ENCODE measurements around the gene ARHGAP42.

DNA sequence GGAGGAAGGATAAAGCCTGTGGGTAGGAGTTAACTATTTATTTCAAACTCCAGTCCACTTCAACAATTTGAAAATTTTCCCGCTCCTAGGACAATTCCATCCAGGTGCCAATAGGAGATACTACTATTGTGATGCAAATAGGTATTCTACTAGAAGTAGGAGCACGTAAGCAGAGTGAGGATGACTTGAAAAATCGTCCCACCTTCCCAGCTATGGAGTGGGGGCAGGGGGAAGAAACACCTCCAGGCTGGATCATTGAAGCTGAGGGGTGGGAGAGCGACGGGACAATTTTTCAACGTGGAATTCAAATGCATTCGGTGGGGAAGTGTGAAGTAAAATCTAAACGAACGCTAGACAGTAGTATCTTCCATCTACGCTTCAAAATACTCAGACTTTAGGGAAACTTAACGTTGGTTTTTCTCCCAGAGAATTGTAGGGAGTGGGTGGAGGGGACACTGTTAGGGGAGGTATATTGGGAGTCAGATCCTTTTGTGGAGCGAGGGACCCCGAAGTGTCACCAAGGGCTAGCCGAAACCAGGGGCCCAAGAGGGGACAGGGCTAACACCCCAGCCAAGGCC lies 523 bp upstream of the ARHGAP42 start:
- TF ChIP-seq EZH2 (IDR thresholded peaks at IDR 0.05; ENCODE audit: borderline replicate concordance, low read depth, low read length, severe bottlenecking): no peak
- TF ChIP-seq, protein P1, sequence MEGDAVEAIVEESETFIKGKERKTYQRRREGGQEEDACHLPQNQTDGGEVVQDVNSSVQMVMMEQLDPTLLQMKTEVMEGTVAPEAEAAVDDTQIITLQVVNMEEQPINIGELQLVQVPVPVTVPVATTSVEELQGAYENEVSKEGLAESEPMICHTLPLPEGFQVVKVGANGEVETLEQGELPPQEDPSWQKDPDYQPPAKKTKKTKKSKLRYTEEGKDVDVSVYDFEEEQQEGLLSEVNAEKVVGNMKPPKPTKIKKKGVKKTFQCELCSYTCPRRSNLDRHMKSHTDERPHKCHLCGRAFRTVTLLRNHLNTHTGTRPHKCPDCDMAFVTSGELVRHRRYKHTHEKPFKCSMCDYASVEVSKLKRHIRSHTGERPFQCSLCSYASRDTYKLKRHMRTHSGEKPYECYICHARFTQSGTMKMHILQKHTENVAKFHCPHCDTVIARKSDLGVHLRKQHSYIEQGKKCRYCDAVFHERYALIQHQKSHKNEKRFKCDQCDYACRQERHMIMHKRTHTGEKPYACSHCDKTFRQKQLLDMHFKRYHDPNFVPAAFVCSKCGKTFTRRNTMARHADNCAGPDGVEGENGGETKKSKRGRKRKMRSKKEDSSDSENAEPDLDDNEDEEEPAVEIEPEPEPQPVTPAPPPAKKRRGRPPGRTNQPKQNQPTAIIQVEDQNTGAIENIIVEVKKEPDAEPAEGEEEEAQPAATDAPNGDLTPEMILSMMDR (IDR thresholded peaks at IDR 0.05; ENCODE audit: borderline replicate concordance, extremely low read depth, low read length, poor library complexity, severe bottlenecking): no peak

Measured in DND-41 (cell line).